ENCODE results near the gene NEDD4L.
A peak's percentile ranks its signal among the peaks of the same experiment; 100 is the strongest.

Gene NEDD4L

GRCh38 chr18:58095655-58096054, 51.6 kb downstream of the NEDD4L start:
- DNase-seq (ENCODE audit: low spot score) = no peak

- no peak for DNase-seq (ENCODE audit: low spot score)
Observed at GRCh38 chr18:58096658-58097057, 52.6 kb downstream of the NEDD4L start.

- no peak for DNase-seq (ENCODE audit: low spot score)
Observed at GRCh38 chr18:58097121-58097906, 53.3 kb downstream of the NEDD4L start.

GRCh38 chr18:58097907-58098166, 53.8 kb downstream of the NEDD4L start:
- DNase-seq (ENCODE audit: low spot score) = no peak

GRCh38 chr18:58098706-58099105, 54.7 kb downstream of the NEDD4L start:
- DNase-seq (ENCODE audit: low spot score) = no peak

- DNase-seq (ENCODE audit: low spot score) = no peak
Observed at GRCh38 chr18:58100154-58100553, 56.1 kb downstream of the NEDD4L start.

- DNase-seq (ENCODE audit: low spot score) = no peak
Observed at GRCh38 chr18:58101291-58101794, 57.3 kb downstream of the NEDD4L start.

GRCh38 chr18:58102018-58102417, 58.0 kb downstream of the NEDD4L start:
- no peak for DNase-seq (ENCODE audit: low spot score)

- DNase-seq (ENCODE audit: low spot score) = no peak
Observed at GRCh38 chr18:58102875-58103274, 58.8 kb downstream of the NEDD4L start.

- no peak for DNase-seq (ENCODE audit: low spot score)
Observed at GRCh38 chr18:58103339-58103985, 59.4 kb downstream of the NEDD4L start.

GRCh38 chr18:58104096-58104495, 60.1 kb downstream of the NEDD4L start:
- no peak for DNase-seq (ENCODE audit: low spot score)

GRCh38 chr18:58105206-58105887, 61.3 kb downstream of the NEDD4L start:
- DNase-seq (ENCODE audit: low spot score) = no peak

- no peak for DNase-seq (ENCODE audit: low spot score)
Observed at GRCh38 chr18:58105888-58106260, 61.8 kb downstream of the NEDD4L start.

GRCh38 chr18:58106289-58107070, 62.5 kb downstream of the NEDD4L start:
- DNase-seq (ENCODE audit: low spot score) = no peak

- no peak for DNase-seq (ENCODE audit: low spot score)
Observed at GRCh38 chr18:58109256-58109655, 65.2 kb downstream of the NEDD4L start.

- DNase-seq (ENCODE audit: low spot score) = no peak
Observed at GRCh38 chr18:58110398-58110797, 66.4 kb downstream of the NEDD4L start.

- no peak for DNase-seq (ENCODE audit: low spot score)
Observed at GRCh38 chr18:58112174-58112573, 68.1 kb downstream of the NEDD4L start.

- DNase-seq (ENCODE audit: low spot score) = no peak
Observed at GRCh38 chr18:58113337-58113736, 69.3 kb downstream of the NEDD4L start.

- DNase-seq (ENCODE audit: low spot score) = no peak
Observed at GRCh38 chr18:58114766-58115165, 70.7 kb downstream of the NEDD4L start.

- DNase-seq (ENCODE audit: low spot score) = no peak
Observed at GRCh38 chr18:58116818-58117217, 72.8 kb downstream of the NEDD4L start.

- DNase-seq (ENCODE audit: low spot score) = peak; percentile 53
Observed at GRCh38 chr18:58117786-58118403, 73.9 kb downstream of the NEDD4L start.

- DNase-seq (ENCODE audit: low spot score) = no peak
Observed at GRCh38 chr18:58118536-58118935, 74.5 kb downstream of the NEDD4L start.

Measured in AG20443 (cell line).